ENCODE results near the gene ST3GAL4. TPM values are rescaled to one million over a fixed set of nuclear protein-coding genes. Genes with fewer than 3 reads are reported as not detected.
A peak's percentile ranks its signal among the peaks of the same experiment; 100 is the strongest.

ST3GAL4 gene
- total and polyA plus RNA-seq, 2 donors (not counting 1 experiment from before 2014, with no cell fraction given), result 1.1 to 1.9 TPM

GRCh38 chr11:126440792-126441514 is 85.5 kb downstream of the ST3GAL4 start:
- TF ChIP-seq CTCF (IDR thresholded peaks at IDR 0.05) (peak; percentile 94), EZH2 (IDR thresholded peaks at IDR 0.05; ENCODE audit: borderline replicate concordance, insufficient read depth, low read depth, low read length, poor library complexity, severe bottlenecking) (no peak)
- WGBS (ENCODE audit: insufficient coverage), result 21% methylated on average over 17 of the region's 21 CpGs
- H2AFZ ChIP-seq (ENCODE audit: insufficient read depth, low read depth, low read length, poor library complexity, severe bottlenecking), result no peak overlapping the region

GRCh38 chr11:126443120-126443519 is 87.6 kb downstream of the ST3GAL4 start:
- no peak overlapping the region for H3K4me2 ChIP-seq (replicated peaks; ENCODE audit: low read depth, low read length, poor library complexity, severe bottlenecking)
- POLR2A ChIA-PET, result no interaction called here
- H3K27me3 Mint-ChIP-seq, result peaks cover 14% of the 10 kb centered on the region

More at GRCh38 chr11:126440792-126441514, 85.5 kb downstream of the ST3GAL4 start:
- Mint-ChIP-seq H3K9me3 (ENCODE audit: insufficient read depth) (no peaks in the 10 kb centered on the region), H3K4me3 (no peak overlapping the region), H3K27ac (no peak overlapping the region), H3K27me3 (peaks cover 14% of the 10 kb centered on the region), H3K4me1 (peaks cover 2% of the 10 kb centered on the region)
- POLR2A ChIA-PET, result interaction anchor here (1.1 kb wide), 1 partner anchor 40 kb away, joined by 3 read pairs; no protein-coding TSS in a partner anchor
- Histone ChIP-seq H3K79me2 (ENCODE audit: control insufficient read depth, insufficient read depth, low read length) (no peaks in the 10 kb centered on the region), H3K27me3 (replicated peaks in 1 of 4; ENCODE audit: control extremely low read depth in 1 of 4, control insufficient read depth in 3 of 4, insufficient read depth in 4 of 4, low read length in 3 of 4) (peaks cover 0 to 16% (median 3%) of the 10 kb centered on the region in 4 experiments), H3K27ac (ENCODE audit: low read length in 2 of 2) (no peak overlapping the region), H3K36me3 (replicated peaks in 1 of 2; ENCODE audit: control extremely low read depth in 1 of 2, control insufficient read depth in 1 of 2, extremely low read depth in 1 of 2, insufficient read depth in 2 of 2, low read length in 1 of 2) (no peaks in the 10 kb centered on the region), H3K4me2 (replicated peaks; ENCODE audit: low read depth, low read length, poor library complexity, severe bottlenecking) (peak overlapping the region; percentile 41), H3K4me1 (ENCODE audit: control insufficient read depth in 2 of 2, insufficient read depth in 2 of 2, low read length in 2 of 2) (peaks cover 0 to 5% of the 10 kb centered on the region in 2 donors), H3K9me3 (ENCODE audit: control extremely low read depth in 1 of 3, control insufficient read depth in 2 of 3, insufficient read depth in 1 of 3, low read length in 2 of 3) (no peaks in the 10 kb centered on the region), H3K4me3 (ENCODE audit: control extremely low read depth in 1 of 5, extremely low read depth in 1 of 5, insufficient read depth in 1 of 5, low read depth in 2 of 5, low read length in 4 of 5) (no peak overlapping the region), H3K9ac (ENCODE audit: low read length) (no peak overlapping the region), H4K20me1 (ENCODE audit: control insufficient read depth, insufficient read depth, low read length, poor library complexity, severe bottlenecking) (no peaks in the 10 kb centered on the region)
- ATAC-seq (ENCODE audit: low read depth) (peak; percentile 69), DNase-seq (peak; percentile 77)
- intact Hi-C loops (cut with micrococcal nuclease), result loop anchor here (1.0 to 5.0 kb wide), 3 partner anchors 39 to 1591 kb away; no protein-coding TSS in a partner anchor
- CTCF ChIA-PET, result interaction anchor here (0.6 to 9.4 kb wide), 17 partner anchors 8 to 1717 kb away, joined by 3 to 159 read pairs (median 4); no protein-coding TSS in a partner anchor

More at GRCh38 chr11:126443120-126443519, 87.6 kb downstream of the ST3GAL4 start:
- TF ChIP-seq EZH2 (IDR thresholded peaks at IDR 0.05; ENCODE audit: borderline replicate concordance, insufficient read depth, low read depth, low read length, poor library complexity, severe bottlenecking) (no peak), CTCF (IDR thresholded peaks at IDR 0.05) (no peak)
- Mint-ChIP-seq H3K9me3 (ENCODE audit: insufficient read depth) (no peaks in the 10 kb centered on the region), H3K27ac (no peak overlapping the region), H3K4me1 (peaks cover 2% of the 10 kb centered on the region), H3K4me3 (no peak overlapping the region)
- H3K4me1 ChIP-seq (ENCODE audit: control insufficient read depth in 2 of 2, insufficient read depth in 2 of 2, low read length in 2 of 2), result peaks cover 0 to 5% of the 10 kb centered on the region in 2 donors
- ATAC-seq (ENCODE audit: low read depth) (no peak), DNase-seq (no peak)
- H3K4me3 ChIP-seq (ENCODE audit: control extremely low read depth in 1 of 5, extremely low read depth in 1 of 5, insufficient read depth in 1 of 5, low read depth in 2 of 5, low read length in 4 of 5), result no peak overlapping the region
- intact Hi-C loops (cut with micrococcal nuclease), result loop anchor here (5.0 kb wide), 2 partner anchors 1049 to 1589 kb away; no protein-coding TSS in a partner anchor
- H3K9me3 ChIP-seq (ENCODE audit: control extremely low read depth in 1 of 3, control insufficient read depth in 2 of 3, insufficient read depth in 1 of 3, low read length in 2 of 3), result no peaks in the 10 kb centered on the region
- no peaks in the 10 kb centered on the region for H4K20me1 ChIP-seq (ENCODE audit: control insufficient read depth, insufficient read depth, low read length, poor library complexity, severe bottlenecking)
- no peak overlapping the region for H2AFZ ChIP-seq (ENCODE audit: insufficient read depth, low read depth, low read length, poor library complexity, severe bottlenecking)
- no peaks in the 10 kb centered on the region for H3K79me2 ChIP-seq (ENCODE audit: control insufficient read depth, insufficient read depth, low read length)
- peaks cover 0 to 16% (median 3%) of the 10 kb centered on the region in 4 experiments for H3K27me3 ChIP-seq (replicated peaks in 1 of 4; ENCODE audit: control extremely low read depth in 1 of 4, control insufficient read depth in 3 of 4, insufficient read depth in 4 of 4, low read length in 3 of 4)
- H3K9ac ChIP-seq (ENCODE audit: low read length), result no peak overlapping the region
- no peaks in the 10 kb centered on the region for H3K36me3 ChIP-seq (replicated peaks in 1 of 2; ENCODE audit: control extremely low read depth in 1 of 2, control insufficient read depth in 1 of 2, extremely low read depth in 1 of 2, insufficient read depth in 2 of 2, low read length in 1 of 2)
- 29% methylated on average over 12 of the region's 13 CpGs for WGBS (ENCODE audit: insufficient coverage)
- CTCF ChIA-PET, result interaction anchor here (0.6 to 9.4 kb wide), 2 partner anchors 38 to 57 kb away, joined by 4 to 159 read pairs; no protein-coding TSS in a partner anchor
- no peak overlapping the region for H3K27ac ChIP-seq (ENCODE audit: low read length in 2 of 2)
